DMS53 (cell line): Measurements from ENCODE around the gene GLIS2.
A peak's percentile ranks its signal among the peaks of the same experiment; 100 is the strongest.

Experiments
- DNase-seq: peaks from one replicate; lab custom pipeline; 2025; lab: John Stamatoyannopoulos, UW

GLIS2 gene

DNA sequence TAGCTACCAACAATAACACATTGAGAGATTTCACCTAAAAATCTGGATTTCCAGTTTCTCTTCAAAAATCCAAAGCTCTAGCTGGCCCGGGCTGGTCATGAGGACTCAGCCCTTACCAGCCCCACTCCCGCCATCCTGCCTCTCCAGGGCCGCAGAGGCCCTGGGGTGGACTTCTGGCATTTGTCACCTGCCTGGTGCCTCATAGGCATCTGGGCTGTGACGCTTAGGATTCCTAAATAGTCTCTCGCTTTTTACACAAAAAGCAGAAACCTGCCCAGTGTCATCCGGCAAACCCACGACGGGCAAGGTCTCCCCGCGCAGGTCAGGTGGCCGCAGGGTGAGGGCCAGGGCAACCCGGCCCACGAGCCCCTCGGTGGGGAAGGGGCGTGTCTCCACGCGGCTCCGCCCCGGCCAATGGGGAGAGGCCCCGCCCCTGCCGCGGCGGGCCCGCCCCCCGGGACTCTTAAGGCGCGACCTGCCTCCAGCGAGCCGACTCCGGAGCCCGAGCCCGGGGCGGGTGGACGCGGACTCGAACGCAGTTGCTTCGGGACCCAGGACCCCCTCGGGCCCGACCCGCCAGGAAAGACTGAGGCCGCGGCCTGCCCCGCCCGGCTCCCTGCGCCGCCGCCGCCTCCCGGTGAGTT lies 55.6 kb downstream of the GLIS2 start, which contains the start of gene VASN:
TSS of gene VASN (plus strand) at position 492 of the 644 bp plus-strand sequence. CDS start 9,030 bp downstream, outside the sequence.
- peak; percentile 71 for DNase-seq

DNA sequence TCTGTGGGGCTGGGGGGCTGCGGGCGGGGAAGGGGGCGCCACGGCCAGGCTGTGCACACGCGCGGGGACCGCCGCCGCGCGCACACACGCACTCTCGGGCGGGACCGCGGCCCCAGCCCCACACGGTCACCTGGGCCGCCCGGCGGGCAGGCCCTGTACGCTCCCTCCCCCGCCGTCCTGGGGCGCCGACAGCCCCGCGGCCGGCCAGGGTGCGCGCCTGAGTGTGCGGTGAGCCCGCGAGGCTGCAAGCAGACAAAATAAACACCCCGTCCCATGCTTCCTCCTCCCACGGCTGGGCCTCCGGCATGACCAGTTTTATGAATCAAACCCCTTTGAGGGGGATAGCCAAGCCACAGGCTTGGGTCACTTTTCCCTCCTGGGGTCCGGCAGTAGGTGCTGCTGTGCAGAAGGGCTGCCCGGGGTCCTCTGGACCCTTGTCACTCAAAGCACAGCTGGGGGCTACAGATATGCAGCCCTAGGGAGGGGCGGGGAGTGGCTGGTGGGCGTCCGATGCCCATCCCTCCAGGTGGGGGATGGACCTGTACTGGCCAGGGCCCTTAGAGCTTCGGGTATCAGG lies 56.2 kb downstream of the GLIS2 start:
- DNase-seq, result peak; percentile 62

DNA sequence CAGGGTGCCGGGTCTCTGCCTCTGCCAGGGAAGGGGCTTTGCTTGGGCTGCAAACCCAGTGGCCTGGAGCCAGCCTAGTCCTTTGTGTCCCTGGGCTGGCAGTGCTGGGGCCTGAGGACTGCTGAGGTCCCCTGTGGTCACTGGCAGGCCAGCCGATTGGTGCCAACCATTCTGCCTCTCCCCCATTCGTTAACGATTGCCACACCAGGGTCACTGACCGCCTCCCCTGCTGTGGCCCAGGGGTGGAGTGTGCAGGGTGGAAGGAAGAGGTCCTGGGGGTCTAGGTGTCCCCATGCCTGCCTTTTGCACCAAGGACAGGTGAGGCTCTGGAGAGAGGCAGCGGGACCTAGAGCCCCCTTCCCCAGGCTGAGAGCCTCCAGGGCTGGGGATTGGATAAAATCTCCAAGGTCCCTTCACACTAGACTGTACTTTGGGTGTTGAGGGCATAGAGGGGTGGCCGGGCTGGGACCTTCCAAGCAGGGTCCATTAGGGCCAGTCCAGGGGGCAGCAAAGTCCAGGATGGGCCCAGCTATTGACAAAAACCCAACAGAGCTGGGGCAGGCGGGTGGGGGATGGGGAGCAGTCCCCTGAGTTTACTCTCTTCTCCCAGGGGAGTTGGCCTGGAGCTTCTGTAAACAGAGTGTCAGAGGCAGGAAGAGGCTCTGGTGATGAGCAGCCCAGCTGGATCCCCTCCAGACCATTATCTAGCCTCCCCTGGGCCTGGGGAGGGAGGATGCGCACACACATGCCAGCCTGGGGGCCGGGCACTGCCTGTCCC lies 56.9 kb downstream of the GLIS2 start:
- peak; percentile 77 for DNase-seq

DNA sequence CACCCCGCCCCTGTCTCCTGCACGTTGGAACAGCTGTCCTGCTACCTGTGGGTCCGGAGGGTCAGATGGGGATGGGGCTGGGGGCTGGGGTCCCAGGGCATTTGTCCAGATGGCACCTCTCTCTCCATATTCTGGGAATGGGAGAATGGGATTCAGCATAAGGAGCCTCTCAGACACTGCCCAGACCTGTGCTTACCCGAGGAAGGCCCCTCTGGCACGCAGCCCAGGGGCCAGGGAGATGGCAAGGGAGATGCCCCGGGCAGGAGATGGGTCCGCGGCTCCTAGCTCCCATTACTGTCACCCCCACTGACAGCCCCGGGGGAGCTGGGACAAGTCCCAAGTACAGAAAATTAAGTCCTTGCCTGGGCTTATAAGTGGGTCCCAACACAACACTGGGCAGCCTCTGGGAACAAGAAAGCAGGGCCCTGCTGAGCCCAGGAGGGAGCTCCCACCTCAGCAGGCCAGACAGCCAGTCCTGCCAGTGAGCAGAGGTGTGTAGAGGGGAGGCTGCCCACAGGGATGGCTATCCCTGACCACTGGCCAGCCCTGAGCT lies 57.6 kb downstream of the GLIS2 start:
- DNase-seq, result peak; percentile 63

DNA sequence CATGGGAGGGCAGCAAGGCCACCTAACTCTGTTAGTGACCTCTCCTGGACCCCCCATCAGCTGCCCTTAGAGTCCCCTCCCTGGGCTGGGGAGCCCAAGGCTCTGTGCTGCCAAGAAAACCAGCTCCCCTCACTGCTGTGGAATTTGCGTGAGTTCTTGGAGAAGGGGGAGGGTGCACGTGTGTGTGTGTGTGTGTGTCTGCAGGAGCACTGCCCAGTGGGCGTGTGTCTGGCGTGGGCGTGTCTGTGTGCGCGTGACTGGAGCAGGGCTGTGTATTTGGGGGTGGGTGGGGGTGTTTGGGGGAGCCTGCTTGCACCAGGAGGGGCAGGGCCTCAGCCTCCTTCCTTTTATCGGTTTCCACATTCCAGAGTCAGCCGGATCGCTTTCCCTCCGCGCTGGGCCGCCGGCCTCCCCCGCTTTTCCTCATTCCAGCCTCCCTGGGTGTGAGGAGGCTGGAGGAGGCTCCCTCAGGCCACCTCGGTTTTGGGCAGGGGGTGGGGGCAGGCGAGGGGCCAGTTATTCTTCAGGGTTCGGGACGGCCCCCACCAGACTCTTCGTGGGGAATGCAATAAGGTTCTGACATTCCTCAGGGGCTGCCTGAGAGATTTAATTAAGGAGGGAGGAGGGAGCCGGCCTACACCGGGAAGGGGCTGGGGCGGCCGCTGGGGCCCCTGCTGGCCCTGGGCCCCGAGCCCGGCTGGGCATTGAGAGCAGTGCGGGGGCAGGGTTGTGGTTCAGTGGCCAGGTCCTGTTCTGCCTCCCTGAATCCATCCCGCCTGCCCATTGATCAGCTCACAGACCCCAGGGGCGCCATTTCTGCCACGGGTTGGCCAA lies 58.3 kb downstream of the GLIS2 start:
- peak; percentile 40 for DNase-seq

DNA sequence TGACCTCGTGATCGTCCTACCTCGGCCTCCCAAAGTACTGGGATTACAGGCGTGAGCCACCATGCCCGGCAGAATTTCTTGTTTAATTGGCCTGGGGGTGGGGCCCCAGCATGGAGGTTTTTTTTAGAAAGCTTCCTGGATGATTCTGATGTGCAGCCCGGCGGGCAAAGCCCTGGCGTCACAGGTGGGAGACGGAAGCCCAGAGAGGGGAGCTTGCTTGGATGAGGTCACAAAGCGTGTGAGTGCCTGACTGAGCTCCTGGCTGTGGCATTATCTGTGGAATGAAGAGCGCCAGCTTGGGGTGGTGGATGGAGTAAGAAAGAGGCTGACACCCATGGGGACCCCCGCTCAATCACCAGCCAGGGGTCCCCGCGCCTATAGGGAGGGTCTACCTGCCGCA lies 59.9 kb downstream of the GLIS2 start:
- DNase-seq, result no peak

DNA sequence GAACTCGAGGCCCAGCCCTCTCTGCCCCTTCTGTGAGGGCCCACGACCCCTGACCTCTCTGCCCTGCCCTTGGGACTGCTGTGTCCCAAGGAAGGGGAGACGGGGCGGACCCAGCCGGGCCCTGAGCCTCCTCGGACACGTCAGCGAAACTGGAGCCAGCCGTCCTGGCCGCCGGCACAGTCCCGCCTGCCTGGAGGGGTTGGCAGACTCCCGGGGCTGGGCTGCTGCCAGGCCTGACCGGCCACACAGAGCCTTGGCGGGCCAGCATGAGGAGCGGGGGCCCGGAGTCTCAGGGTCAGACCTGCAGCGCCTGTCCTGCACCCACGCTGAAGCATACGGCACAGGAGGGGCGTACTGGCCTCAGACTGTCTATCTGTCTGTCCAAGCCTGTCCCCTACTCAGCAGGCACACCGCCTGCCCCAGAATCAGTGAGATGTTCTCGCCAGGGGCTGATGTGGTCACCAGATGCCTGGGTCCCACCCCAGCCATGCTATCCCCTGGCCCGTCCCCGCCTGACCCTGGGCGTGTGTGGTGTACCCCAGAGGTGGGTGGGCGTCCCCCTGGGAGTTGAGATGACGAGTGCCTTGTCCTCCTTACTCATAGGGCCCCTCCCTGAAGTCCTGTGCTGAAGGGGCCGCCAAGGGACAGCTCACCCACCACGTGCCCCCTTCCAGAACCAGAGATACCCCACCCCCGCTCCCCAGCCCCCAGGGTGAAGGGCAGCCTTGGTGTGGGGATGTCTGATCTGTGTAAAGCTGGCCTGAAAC lies 60.4 kb downstream of the GLIS2 start:
- DNase-seq, result no peak

DNA sequence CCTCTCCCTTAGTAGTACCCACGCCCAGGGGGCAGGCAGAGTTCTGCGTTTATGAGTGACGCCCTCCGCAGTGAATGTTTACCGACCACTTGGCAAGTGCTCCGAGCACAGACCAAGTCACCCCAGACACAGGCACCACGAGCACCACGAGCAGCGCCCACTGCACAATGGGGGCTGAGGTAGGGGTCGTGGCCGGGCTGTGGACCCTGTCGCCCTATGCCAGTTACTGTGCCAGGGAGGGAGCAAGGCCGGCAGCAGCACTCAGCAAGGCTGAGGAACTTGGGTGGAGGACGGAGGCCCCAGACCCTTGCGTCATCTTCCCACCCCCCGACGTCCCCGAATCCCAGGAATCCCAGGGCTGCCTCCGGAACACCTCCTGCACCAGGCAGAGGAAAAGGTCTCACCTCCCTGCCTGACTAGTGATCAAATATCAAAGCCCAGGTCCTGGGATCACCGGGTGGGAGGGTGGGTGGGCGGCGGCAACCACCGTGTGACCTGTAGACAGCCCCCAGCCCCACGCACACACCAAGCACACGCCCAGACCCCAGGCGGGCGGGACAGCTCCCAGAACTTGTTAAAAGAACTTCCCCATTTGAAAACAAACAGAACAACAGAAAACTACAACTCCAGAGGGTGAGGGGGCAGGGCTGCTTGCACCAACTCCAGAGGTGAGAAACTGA lies 61.2 kb downstream of the GLIS2 start:
- no peak for DNase-seq

DNA sequence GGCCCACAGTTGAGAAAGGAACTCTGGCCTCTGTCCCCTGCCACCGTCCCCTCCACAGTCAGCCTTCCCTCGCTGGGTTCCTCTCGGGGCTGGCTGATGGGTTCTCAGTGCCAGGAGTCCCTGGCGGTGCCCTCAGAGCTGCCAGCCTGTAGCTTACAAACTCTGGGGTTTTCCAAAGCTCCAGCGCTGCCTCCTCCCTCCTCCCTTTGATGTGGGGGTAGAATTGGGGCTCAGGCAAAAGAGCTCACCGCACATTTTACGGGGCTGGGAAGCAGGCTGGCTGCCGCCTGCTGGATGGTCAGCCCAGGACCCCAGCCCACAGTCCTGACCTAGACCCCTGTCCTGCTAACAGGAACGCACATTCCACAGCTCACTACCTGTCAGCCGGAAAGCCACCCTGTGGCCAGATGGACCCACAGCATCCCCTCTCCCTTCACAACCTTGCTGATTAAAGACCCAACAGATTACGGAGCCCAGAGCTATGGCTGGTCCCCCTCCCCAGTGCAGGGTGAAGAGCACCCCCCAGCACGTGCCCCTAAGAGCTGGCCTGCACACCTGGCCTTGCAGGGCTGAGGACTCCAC lies 61.8 kb downstream of the GLIS2 start:
- no peak for DNase-seq

DNA sequence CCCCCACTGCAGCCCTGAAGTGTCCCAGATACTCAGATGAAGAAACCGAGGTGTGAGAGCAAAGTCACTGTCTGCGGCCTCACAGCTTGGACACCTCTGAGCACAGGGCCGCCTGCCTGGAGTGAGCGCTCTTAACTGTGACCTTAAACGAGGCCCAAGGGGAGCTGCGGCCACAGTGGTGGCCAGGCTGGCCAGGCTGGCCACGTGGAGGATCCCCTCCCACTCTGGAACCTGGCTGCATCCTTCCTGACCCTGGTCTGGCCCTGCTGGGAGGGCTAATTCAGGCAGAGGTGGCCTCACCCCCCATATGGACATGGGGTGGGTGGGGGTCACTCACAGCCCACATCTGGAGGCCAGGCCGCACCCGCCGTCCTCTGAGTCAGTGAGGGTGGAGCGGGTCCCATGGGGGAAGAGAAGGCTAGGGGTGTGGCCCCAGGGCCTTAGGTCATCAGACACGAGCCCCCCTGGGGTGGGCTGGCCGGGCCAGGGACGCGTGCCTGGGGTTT lies 62.3 kb downstream of the GLIS2 start:
- DNase-seq, result no peak

DNA sequence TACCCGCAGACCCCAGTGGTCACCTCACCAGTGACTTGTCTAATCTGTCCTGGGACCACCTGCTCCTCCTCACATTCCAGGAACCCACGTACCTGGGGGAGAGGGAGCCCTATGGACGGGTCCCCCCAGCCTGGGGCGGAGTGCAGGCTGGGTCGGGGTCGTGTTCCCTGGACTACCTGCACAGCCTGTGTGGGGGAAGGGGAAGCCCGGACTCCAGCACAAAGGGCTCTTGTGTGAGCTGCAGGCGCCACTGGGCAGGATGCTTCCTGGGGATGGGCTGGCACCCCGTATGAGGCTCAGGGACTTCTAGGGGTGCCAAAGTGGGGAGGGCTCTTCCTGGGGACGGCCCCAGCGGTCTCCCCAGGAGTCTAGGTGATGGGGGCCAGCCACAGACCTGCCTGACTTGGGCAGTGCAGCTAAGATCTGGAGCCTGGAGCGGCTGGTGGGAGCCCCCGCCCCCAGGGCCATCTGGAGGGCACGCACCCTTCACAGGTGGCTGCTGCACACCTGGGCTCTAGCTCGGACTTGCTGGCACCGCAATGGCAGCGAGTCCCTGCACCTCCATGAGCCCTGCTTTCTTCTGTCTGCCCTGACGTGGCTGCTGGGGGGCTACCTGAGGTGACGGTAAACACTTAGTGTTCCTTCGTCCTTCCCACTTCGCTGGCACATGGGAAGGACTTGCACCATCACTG lies 63.3 kb downstream of the GLIS2 start:
- DNase-seq, result no peak

DNA sequence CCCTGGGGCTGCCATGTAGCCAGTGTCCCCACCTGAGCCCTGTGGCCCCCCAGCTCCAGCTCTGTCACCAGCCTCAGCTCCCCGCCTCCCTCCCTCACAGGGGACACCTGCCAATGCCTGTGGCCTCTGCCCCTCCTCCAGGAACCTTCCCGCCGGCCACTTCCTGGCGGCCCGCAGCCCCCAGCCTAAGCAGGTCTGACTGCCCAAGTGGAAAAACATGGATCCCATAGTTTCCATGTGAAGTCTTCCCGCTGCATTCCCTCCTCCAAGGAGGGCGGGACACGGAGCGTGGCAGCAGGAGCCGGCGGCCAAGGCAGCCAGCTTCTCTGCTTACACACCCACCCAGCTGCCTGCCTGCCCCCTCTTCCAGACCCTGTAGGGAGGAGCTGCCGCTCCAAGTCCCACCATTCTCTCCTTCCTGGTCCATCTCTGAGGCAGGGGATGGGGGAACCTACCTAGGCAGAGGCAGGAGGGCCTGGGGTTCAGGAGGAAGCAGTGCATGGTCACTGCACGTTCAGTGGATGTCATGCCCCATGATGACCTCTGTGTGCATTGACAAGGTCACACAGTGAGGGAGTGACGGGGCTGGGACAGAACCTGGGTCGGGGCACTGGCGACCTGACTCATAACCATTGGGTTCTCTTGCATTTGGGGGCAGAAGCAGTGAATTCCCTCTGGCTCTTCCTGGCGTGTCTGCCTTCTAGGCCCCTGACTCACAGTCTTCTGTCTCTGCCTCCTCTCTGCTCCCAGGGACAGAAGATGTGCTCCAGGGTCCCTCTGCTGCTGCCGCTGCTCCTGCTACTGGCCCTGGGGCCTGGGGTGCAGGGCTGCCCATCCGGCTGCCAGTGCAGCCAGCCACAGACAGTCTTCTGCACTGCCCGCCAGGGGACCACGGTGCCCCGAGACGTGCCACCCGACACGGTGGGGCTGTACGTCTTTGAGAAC lies 64.5 kb downstream of the GLIS2 start:
- DNase-seq, result no peak

DNA sequence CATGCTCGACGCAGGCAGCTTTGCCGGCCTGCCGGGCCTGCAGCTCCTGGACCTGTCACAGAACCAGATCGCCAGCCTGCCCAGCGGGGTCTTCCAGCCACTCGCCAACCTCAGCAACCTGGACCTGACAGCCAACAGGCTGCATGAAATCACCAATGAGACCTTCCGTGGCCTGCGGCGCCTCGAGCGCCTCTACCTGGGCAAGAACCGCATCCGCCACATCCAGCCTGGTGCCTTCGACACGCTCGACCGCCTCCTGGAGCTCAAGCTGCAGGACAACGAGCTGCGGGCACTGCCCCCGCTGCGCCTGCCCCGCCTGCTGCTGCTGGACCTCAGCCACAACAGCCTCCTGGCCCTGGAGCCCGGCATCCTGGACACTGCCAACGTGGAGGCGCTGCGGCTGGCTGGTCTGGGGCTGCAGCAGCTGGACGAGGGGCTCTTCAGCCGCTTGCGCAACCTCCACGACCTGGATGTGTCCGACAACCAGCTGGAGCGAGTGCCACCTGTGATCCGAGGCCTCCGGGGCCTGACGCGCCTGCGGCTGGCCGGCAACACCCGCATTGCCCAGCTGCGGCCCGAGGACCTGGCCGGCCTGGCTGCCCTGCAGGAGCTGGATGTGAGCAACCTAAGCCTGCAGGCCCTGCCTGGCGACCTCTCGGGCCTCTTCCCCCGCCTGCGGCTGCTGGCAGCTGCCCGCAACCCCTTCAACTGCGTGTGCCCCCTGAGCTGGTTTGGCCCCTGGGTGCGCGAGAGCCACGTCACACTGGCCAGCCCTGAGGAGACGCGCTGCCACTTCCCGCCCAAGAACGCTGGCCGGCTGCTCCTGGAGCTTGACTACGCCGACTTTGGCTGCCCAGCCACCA lies 65.4 kb downstream of the GLIS2 start:
- DNase-seq, result no peak

DNA sequence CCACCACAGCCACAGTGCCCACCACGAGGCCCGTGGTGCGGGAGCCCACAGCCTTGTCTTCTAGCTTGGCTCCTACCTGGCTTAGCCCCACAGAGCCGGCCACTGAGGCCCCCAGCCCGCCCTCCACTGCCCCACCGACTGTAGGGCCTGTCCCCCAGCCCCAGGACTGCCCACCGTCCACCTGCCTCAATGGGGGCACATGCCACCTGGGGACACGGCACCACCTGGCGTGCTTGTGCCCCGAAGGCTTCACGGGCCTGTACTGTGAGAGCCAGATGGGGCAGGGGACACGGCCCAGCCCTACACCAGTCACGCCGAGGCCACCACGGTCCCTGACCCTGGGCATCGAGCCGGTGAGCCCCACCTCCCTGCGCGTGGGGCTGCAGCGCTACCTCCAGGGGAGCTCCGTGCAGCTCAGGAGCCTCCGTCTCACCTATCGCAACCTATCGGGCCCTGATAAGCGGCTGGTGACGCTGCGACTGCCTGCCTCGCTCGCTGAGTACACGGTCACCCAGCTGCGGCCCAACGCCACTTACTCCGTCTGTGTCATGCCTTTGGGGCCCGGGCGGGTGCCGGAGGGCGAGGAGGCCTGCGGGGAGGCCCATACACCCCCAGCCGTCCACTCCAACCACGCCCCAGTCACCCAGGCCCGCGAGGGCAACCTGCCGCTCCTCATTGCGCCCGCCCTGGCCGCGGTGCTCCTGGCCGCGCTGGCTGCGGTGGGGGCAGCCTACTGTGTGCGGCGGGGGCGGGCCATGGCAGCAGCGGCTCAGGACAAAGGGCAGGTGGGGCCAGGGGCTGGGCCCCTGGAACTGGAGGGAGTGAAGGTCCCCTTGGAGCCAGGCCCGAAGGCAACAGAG lies 66.3 kb downstream of the GLIS2 start:
- no peak for DNase-seq

DNA sequence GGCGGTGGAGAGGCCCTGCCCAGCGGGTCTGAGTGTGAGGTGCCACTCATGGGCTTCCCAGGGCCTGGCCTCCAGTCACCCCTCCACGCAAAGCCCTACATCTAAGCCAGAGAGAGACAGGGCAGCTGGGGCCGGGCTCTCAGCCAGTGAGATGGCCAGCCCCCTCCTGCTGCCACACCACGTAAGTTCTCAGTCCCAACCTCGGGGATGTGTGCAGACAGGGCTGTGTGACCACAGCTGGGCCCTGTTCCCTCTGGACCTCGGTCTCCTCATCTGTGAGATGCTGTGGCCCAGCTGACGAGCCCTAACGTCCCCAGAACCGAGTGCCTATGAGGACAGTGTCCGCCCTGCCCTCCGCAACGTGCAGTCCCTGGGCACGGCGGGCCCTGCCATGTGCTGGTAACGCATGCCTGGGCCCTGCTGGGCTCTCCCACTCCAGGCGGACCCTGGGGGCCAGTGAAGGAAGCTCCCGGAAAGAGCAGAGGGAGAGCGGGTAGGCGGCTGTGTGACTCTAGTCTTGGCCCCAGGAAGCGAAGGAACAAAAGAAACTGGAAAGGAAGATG lies 67.0 kb downstream of the GLIS2 start:
- DNase-seq, result no peak
